Right renal cortex interstitium (tissue), 3 donors: ENCODE measurements around the gene TNNI3K. TPM values are rescaled to one million over a fixed set of nuclear protein-coding genes. Genes with fewer than 3 reads are reported as not detected.
"Not testable (repeated sequence)": the region's sequence is repeated elsewhere in the genome, so short reads cannot be mapped to it uniquely, and the experiment has no call there.

ENCODE experiments used
- DNase-seq, 3 donors: peaks; one replicate each; pipeline ENCODE4 v3.0.0-alpha.2; 2013; ENCODE audit warnings: low read depth in 3 of 3, low spot score in 2 of 3
- polyA plus RNA-seq, 3 donors: library from polyadenylated mRNA; unstranded; fragments of 120-200 nt; gene quantifications; one replicate each; pipeline ENCODE4 v1.2.1, GENCODE V29; 2013; ENCODE audit not compliant: insufficient read length in 3 of 3

Gene TNNI3K
- 1 to 10 TPM; 1.0 to 2.7 (median 1.4) TPM for polyA plus RNA-seq

GRCh38 chr1:74235153-74235552 lies at the start of gene TNNI3K:
Gene TNNI3K (plus strand): TSS chr1:74235387. CDS start chr1:74235452, 65 bp downstream.
- DNase-seq = no peak

- no peak for DNase-seq
These were observed 41.3 kb upstream of the TNNI3K start for GRCh38 chr1:74193908-74194307.

- DNase-seq = no peak
These were observed 39.8 kb upstream of the TNNI3K start for GRCh38 chr1:74195339-74195738.

GRCh38 chr1:74197255-74197654 lies 37.9 kb upstream of the TNNI3K start:
- DNase-seq = no peak

- peak; percentile 92 to 93 (median 92) for DNase-seq
These were observed 37.3 kb upstream of the TNNI3K start, which contains the start of the genes FPGT and LRRIQ3 for GRCh38 chr1:74197657-74198552. Gene FPGT (plus strand): TSS chr1:74198242. CDS start chr1:74198279, 37 bp downstream. Gene LRRIQ3 (minus strand): TSS chr1:74198176. CDS start chr1:74183684, 14,492 bp downstream.

GRCh38 chr1:74199504-74199903 lies 35.7 kb upstream of the TNNI3K start:
- DNase-seq = no peak

- no peak for DNase-seq
These were observed 29.9 kb upstream of the TNNI3K start for GRCh38 chr1:74205266-74205665.

GRCh38 chr1:74215229-74215628 lies 20.0 kb upstream of the TNNI3K start:
- no peak for DNase-seq

GRCh38 chr1:74222701-74223100 lies 12.5 kb upstream of the TNNI3K start:
- DNase-seq = no peak

- DNase-seq = no peak
These were observed 11.7 kb upstream of the TNNI3K start for GRCh38 chr1:74223453-74223852.

GRCh38 chr1:74236440-74236839 lies 1.3 kb downstream of the TNNI3K start:
- no peak for DNase-seq

GRCh38 chr1:74237035-74237434 lies 1.8 kb downstream of the TNNI3K start:
- DNase-seq = no peak

- DNase-seq = no peak
These were observed 2.6 kb downstream of the TNNI3K start for GRCh38 chr1:74237787-74238186.

- DNase-seq = no peak
These were observed 10.1 kb downstream of the TNNI3K start for GRCh38 chr1:74245168-74245772.

- DNase-seq = no peak
These were observed 11.1 kb downstream of the TNNI3K start for GRCh38 chr1:74246315-74246714.

- no peak for DNase-seq
These were observed 12.8 kb downstream of the TNNI3K start for GRCh38 chr1:74247881-74248528.

- DNase-seq = not testable (repeated sequence)
These were observed 18.1 kb downstream of the TNNI3K start for GRCh38 chr1:74253243-74253824.

- no peak for DNase-seq
These were observed 30.8 kb downstream of the TNNI3K start for GRCh38 chr1:74266001-74266400.

GRCh38 chr1:74271503-74271902 lies 36.3 kb downstream of the TNNI3K start:
- DNase-seq = no peak

GRCh38 chr1:74280642-74281396 lies 45.6 kb downstream of the TNNI3K start:
- DNase-seq = no peak
